Stimulated activated CD8-positive, alpha-beta memory T cell treated with anti-CD3 and anti-CD28 coated beads, Interleukin-4, amount 100 ng/mL, for 24 hours (primary cell): ENCODE measurements around the gene KLHL35.

ENCODE experiments used
- DNase-seq: peaks from one replicate; pipeline ENCODE4 v3.0.0-alpha.2; 2020; ENCODE audit warnings: low read depth

The KLHL35 gene, protein sequence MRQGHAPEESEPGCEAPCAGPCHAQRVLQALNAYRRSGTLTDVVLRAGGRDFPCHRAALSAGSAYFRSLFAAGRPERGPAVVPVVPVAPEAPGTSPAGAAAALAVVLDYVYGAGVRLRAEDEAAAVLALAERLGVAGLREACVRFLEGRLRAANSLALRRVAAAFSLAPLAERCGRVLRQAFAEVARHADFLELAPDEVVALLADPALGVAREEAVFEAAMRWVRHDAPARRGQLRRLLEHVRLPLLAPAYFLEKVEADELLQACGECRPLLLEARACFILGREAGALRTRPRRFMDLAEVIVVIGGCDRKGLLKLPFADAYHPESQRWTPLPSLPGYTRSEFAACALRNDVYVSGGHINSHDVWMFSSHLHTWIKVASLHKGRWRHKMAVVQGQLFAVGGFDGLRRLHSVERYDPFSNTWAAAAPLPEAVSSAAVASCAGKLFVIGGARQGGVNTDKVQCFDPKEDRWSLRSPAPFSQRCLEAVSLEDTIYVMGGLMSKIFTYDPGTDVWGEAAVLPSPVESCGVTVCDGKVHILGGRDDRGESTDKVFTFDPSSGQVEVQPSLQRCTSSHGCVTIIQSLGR

DNA sequence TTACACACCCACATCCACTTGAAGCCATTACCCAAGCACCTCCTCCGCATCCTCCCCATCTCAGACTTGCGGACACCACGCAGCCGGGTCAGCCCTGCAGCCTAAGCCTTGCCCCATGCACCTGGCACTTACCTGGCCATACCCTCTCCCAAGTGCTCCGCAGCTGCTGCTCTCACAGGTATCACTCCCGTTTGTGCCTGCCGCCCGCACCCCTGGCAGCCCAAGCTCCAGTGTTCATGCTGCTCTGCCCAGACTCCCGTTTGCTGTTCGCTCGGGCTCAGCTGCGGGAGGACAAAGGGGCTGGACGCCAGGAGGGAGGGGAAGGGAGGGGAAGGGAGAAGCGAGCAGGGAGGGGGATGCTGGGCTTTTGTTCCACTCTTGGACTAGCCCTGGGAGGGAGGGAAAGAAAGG lies at the start of gene KLHL35:
Gene KLHL35, minus strand, starts transcription at position 293 of the 411 bp plus-strand sequence. CDS start 2,574 bp downstream, outside the sequence.
- no peak for DNase-seq

DNA sequence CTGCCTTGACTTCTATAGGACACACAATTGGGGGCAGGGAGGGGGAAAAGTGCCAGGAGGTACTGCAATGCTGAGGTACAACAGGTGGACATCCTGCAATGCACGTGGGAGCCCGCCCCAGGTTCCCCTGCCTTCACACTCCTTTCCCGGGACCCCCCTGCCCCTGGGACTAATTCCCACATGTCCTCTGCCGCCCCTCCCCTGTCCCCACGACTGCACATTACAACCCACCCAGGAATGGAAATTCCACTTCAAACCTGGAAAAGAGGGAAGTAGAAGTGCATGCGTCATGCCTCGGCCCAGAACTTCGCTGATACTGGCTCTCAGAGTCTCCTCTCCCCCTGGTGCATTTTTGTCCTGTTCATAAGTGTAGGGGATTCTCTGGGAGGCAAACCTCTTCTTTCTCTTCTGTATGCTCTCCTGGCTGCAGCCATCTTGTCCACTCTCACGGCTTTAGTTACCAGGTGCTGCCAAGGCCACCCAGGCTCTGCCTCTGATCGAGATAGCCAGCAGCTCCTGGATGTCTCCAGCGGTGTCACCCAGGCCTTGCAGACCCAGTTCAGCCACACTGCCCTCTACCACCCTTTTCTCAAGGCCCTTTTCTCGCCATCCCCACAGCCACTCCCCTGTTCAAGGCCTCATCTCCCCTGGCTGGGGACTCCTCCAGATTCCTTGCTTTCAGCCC lies 49.1 kb upstream of the KLHL35 start:
- DNase-seq = no peak

DNA sequence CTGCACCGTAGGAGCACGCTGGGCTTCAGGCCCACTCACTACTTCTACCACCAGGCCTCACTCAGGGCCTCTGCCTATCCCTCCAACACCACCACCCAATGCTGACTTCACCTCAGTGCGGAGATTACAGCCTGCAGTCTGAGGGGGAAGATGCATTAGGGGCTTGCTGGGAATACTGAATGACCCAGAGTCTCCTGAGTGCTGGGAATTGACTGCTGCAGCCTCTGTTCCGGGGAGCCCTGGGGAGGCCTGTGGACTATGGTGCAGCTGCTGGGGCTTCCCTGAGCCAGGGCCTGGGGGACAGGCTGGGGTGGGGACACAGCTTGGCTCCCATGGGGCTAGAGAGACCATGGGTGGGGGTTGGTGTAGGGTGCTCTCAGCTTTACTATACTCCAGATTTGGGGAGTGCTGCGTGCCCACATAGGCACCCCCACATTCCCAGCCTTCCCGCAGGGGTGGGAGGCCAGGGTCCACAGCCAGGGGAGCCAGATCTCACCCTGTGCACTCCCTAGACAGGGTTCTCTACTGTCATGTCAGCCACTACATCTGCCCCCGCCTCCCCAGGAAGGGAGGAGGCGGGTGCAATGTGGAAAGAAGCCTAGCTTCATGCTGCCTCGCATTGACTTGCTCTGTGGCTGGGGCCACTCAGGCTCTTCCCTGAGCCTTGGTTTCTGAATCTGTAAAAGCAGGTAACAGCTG lies 48.4 kb upstream of the KLHL35 start:
- DNase-seq = no peak

DNA sequence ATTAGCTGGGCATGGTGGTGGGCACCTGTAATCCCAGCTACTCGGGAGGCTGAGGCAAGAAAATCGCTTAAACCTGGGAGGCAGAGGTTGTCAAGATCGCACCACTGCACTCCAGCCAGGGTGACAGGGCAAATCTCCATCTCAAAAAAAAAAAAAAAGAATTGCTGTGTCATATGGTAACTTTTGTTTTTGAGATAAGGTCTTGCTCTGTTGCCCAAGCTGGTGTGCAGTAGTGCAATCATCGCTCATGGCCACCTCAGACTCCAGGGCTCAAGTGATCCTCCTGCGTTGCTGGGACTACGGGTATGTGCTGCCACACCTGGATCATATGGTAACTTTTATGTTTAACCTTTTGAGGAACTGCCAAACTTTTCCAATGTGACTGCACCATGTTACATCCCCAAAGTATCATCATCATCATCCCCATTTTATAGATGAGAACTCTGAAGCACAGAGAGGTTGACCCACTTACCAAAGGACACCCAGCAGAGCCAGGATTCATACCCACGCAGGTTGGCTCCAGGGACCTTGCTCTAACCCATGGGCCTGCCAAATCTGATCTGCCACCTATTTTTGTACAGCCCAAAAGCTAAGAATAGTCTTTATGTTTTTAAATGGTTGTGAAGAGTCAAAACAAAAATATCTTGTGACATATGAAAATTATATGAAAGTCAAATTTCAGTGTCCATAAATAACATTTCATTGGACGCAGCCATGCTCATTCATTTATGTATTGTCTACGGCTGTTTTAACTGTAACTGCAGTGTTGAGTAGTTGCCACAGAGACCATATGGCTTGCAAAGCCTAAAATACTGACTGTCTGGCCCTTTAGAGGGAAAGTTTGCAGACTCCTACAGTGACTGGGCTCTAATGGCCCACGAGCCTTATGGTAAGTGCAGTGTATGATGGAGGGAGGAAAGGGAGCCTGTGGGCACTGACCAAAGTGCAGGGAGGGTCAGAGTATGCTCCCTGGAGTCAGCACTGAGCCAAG lies 47.5 kb upstream of the KLHL35 start:
- DNase-seq = no peak

DNA sequence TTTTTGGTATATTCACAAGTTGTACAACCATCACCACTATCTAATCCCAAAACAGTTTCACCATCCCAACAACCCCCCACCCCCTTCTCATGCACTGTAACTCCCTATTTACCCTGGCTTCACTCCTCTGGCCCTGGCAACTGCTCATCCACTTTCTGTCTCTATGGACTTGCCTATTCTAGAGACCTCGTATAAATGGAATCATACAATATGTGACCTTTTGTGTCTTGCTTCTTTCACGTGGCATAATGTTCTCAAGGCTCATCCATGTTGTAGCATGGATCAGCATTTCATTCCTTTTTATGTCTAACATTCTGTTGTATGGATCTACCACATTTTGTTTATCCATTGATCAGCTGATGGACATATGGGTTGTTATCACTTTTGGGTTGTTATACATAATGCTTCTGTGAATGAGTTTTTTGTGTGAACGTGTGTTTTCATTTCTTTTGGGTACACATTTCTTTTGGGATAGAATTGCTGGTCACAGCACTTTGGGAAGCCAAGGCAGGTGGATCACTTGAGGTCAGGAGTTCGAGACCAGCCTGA lies 46.7 kb upstream of the KLHL35 start:
- no peak for DNase-seq

DNA sequence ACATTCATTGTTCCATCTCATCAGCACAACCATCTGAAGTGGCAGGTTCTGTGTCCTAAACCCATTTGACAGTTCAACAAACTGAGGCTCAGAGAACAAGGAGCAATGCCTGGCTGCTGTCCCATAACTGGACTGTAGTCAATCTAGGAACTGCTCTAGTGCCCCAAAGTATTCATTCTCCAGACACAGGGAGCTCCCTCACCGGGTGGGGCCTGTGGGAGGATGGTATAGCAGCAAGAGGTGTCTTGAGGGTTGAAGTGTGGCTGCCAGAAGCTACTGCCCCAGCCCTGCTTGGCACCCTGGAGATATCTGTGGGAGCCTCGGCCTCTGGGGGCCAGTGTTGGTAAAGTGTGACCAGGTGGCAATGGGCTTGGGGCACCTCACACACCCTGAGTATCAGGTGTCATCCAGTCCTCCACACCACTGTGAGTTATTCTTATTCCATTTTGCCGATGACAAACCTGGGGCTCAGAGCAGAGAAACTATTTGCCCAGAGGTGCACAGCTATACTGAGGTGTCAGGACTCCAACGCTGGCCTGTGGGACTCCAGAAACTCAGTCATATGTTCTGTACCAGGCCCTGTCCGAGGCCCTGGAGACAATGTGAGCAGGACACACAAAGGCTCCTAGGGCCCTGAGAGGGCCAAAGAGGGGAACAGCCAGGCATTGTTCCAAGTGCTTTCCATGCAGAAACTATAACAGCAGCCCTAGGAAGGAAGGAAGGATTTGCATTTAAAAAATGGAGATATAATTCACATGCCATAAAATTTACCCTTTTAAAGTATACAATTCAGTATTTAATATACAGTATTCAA lies 46.0 kb upstream of the KLHL35 start:
- DNase-seq = no peak

DNA sequence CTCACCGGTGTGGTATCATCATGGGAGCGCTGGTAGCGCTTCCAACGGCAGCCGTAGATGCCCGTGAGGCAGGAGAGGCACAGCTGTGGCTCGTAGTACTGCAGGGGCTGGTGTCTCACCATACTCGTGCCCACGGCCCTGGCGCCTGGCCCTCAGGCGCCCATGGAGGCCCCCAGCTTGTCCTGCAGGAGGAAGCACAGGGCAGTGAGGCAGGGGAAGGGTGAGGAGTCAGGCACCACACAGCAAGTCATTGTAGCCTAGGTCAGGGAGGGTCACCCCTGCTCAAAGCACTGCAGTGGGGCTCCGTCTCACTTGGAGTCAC lies 44.6 kb upstream of the KLHL35 start:
- no peak for DNase-seq

DNA sequence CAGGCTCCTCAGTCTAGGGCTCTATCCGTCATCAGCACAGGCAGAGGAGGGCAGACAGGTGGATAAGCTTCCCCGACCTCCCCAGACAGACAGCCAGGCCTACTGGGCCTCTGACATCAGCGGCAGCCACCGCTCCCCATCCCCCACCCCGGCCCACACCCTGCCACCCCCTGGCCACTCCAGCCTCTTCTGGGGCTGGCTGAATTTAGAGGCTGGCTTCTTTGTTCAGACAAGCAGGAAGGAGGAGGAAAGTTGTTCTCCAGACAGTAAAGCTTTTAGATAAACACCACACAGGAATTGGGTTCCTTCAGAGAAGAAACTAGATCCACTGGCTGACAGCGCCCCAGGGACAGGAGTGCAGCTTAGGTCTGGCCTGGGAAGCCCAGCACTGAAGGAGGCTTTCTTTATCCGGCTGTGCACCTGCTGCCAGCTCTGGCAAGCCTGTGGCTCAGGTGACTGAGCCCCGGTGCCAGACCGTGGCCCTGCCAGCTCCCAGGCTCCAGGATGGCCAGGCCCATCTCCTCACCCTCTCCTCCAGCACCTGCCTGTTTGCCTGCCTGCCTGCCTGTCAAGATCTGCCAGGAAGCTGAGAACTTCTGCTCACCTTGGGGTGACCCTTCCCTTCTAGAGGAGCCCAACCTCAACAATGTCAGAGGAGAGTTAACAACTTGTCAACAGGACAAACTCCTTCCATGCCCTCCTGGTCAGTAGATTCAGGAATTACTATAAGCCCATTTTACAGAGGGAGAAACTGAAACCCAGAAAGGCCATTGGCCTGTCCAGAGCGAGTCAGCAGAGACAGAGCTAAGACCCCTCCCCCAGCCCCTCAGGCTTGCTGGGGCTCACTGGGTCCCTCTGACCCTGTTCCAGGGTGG lies 44.0 kb upstream of the KLHL35 start:
- DNase-seq = no peak

DNA sequence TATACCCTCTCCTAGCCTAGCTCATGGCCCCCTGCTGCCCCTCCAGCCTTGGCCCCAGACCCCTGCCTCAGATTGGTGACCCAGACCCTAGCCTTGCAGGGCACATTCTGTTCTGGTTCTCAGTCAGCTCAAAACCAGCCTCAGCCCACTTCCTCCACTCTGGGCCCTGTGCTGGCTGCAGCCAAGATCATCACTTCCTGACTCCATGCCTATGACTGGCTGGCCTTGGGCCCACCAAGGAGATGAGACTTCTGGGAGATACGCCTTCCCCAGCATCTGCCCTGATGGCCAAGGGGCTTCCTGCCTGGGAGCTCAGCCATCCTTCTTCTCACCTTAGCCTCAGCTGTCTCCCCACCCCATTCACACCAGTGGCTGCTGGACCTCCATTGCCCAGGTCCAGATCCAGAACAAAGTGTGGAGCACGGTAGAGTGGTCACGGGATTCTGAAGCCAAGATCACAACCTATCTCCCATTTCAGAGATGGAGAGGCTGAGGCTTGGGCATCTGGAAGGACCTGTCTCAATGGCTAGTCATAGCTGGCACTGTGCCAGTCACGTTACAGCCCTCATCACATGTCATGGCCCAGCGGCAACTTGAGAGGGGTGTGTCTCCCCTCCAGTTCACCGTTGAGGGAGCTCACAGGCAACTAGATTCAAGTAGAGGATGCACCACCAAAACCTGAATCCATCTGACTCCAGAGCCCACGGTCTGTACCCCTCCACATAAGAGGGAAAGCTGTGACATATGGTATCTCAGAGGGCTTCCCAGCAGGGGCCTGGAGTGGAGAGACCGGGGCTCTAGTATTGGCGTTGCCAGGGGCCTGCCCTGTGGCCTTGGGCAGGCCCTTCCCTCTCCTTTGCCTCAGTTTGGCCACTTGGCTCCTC lies 43.0 kb upstream of the KLHL35 start:
- DNase-seq = no peak

DNA sequence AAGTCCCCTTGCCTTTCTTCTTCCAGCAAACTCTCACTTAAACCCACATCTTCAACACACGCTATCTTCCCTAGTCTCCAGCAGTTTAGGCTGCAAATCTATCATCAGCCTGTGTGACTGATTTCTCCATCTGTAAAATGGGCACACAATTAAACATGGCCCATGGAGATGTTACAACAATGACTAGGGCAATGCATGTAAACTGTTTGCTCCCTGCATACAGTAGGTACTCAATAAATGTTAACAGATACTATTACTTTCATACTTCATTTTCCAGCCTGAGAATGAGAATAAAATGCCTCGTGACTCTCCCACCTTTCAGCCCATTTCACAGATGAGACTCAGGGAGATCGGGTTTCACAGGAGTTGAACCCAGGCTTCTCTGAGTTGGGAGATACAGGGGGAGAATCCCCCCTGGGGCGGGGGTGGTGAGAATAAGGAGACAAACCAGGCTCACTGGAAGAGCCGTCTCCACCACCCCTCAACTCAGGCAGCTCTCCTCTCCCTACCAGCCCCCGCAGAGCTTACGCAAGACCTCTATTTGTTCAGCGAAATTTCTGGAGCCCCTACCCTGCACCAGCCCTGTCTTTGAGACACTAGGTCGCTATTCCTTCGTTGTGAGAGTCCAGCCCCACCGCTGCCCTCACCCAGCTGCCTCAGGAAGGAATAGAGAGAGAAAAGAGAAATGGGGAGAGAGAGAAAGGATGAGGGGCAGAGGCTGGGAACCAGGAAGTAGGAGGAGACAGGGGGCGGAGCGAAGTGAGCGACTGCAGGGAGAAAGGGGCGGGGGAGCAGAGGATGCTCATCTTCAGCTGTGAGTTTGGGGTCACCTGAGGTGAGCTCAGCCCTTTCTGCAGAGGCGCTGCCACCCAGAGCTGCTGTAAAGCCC lies 42.1 kb upstream of the KLHL35 start:
- peak; percentile 49 for DNase-seq

DNA sequence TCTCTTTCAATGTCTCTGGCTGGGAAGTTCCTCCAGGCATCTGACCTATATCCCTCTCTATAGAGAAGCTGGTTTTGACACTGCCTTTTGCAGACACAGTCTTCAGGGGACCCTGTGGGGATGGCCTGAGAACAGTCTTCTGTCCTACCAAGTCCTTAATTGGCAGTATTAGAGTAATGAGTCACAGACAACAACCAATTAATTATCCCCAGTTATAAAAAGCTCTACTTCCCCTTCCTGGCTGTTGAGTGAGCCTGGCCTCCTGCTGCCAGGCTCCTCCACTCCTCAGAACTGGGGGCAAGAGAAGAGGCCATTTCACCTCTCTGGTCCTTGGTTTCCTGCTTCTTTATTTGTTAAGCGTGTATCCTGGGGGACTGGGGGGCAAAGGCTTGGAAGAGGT lies 41.2 kb upstream of the KLHL35 start:
- no peak for DNase-seq

DNA sequence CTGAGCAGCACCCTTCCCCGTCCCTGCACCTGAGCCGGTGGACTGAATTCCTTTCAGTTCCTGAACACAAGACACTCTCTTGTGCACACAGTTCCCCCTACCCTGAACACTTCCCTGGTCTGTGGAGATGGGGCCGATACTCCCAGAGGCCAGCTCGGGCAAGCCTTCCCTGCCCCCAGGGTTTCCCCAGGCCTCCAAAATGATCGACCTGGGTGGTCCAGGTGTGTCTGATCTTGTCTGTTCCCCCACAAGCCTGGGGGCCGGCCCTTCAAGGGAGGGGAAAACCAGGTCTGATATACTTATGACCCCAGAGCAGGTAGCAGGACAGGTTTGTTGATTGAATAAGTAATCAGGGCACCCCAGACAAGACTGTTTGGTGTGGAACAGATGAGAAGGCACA lies 40.7 kb upstream of the KLHL35 start:
- no peak for DNase-seq

DNA sequence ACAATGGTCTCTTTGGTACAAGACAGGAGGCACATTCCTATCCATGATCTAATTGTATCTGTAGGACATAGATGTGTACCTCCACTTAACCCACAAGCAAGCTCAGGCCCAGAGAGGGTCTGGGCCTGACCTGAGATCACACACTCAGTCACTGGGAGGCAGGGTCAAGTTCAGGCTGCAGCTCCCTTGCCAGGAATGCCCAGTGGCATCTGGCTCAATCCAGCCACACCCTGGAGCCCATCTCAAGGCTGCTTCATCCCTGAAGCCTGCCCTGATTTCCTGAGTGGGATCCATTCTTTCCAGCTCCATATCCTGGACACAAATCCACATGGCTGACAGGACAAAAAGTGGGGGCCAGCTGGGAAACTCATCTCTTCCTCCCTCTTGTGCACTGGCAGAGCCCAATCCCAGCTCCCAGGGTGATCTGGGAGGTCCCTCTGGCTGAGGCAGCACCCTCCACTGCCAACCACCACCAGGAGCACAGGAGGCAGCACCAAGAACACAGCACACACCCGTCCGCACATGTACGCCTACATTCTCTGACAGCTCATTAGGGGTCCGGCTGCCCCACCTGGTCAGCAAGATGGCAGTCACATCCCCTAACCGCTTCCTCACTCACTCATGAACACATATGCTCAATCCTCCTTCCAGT lies 39.2 kb upstream of the KLHL35 start:
- no peak for DNase-seq

DNA sequence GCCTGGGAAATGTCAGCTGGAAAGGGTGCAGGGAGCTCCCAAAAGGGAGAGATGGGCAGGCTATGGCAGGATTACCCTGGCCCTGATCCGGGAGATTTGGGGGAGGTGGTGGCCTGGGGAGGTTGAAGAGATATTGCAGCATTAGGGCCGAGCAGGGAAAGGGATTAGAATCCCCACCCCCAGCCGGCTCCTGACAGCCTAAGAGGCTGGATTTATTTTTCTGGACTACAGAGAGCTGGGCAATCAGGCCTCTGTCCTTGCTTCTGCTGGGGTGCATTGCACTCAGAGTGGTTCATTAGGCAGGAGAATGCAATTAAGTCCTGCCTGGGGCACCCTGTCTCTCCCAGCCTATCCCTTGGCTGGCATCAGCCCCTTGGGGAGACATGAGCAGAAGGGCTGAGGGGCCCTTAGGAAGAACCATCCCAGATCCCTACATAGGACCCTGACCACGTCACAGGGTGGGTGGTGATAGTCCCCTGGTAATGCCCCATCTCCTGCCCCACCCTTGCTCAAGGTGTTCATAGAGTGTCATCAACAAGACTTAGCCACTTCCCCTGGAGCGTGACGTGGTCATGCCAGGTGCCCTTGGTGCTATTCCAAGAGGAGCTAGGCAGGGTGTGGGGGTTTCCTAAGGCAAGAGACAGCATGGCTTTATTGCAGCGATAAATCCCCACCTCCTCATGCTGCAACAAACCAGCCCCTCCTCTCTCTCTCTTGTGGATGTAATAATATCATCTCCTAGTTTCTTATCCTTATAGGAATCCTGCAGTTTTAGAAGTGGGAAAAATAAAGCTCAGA lies 38.4 kb upstream of the KLHL35 start:
- DNase-seq = no peak

DNA sequence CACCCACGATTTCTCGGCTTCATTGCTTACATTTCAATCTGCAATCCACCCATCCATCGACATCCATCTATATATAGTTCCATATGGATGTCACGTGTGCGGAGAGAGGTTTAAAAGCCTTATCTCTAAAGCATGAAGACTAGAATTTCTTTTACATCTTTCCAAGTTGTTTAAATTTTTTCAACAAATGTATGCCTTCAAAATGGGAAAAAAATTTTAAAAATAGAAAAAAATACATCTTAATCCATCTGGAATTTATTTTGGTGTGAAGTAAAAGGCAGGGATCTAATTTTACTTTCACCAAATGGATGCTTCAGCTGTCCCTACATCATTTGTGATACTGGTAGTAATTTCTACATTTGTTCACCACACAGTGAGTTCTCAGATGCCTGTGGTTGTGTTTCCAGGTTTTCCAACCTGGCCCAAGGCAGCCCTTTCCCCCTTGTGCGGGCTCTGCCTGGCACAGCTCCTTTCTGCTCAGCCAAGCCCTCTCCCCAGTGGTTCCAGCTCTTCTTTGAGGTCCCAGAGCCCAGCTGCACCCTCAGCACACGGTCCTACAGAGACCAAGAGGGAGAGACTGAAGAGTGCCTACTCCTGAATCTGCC lies 37.6 kb upstream of the KLHL35 start:
- DNase-seq = no peak
